ENCODE results near the gene TLE5.
A peak's percentile ranks its signal among the peaks of the same experiment; 100 is the strongest.

TLE5 gene

GRCh38 chr19:3045885-3046697 is 16.2 kb downstream of the TLE5 start:
- no peak for DNase-seq (ENCODE audit: low spot score)
- no CpG with 5 or more reads among the region's 16 CpGs for WGBS, 2 donors (ENCODE audit: extremely low coverage in 2 of 2, insufficient read length in 2 of 2, insufficient replicate concordance in 1 of 2)

GRCh38 chr19:3045191-3045590 is 17.1 kb downstream of the TLE5 start:
- no peak overlapping the region for H3K4me2 ChIP-seq (ENCODE audit: insufficient read depth, low read length, poor library complexity, severe bottlenecking)
- peak overlapping the region; percentile 87 for H3K18ac ChIP-seq (ENCODE audit: low read length)
- H2BK5ac ChIP-seq (ENCODE audit: low read length), result no peak overlapping the region
- no CpG with 5 or more reads among the region's 6 CpGs for WGBS, 2 donors (ENCODE audit: extremely low coverage in 2 of 2, insufficient read length in 2 of 2, insufficient replicate concordance in 1 of 2)
- H4K8ac ChIP-seq (ENCODE audit: low read depth, low read length), result no peak overlapping the region
- no peak overlapping the region for H3K4ac ChIP-seq (ENCODE audit: low read length)
- H2BK12ac ChIP-seq (ENCODE audit: low read length), result no peak overlapping the region
- no peaks in the 10 kb centered on the region for H3K9me3 ChIP-seq (replicated peaks in 1 of 2; ENCODE audit: control insufficient read depth in 2 of 2, insufficient read depth in 1 of 2, low read depth in 1 of 2, low read length in 2 of 2)
- H4K91ac ChIP-seq (ENCODE audit: low read depth, low read length, poor library complexity), result no peak overlapping the region
- peaks cover 24 to 25% of the 10 kb centered on the region in 2 donors for H3K4me1 ChIP-seq (ENCODE audit: control insufficient read depth in 2 of 2, insufficient read depth in 1 of 2, low read depth in 1 of 2, low read length in 2 of 2)
- no peak overlapping the region for H3K23ac ChIP-seq (ENCODE audit: low read depth, low read length, poor library complexity)
- H2AFZ ChIP-seq (ENCODE audit: low read length), result no peak overlapping the region
- no peak overlapping the region for H3K27ac ChIP-seq (replicated peaks; ENCODE audit: low read length)
- H2BK15ac ChIP-seq (ENCODE audit: low read length), result no peak overlapping the region
- H2AK5ac ChIP-seq (ENCODE audit: low read depth, low read length), result no peak overlapping the region
- H3K79me1 ChIP-seq (ENCODE audit: low read depth, low read length), result no peaks in the 10 kb centered on the region
- H3K36me3 ChIP-seq (replicated peaks in 1 of 2; ENCODE audit: control insufficient read depth in 2 of 2, insufficient read depth in 2 of 2, low read length in 2 of 2), result no peaks in the 10 kb centered on the region
- H3K27me3 ChIP-seq (ENCODE audit: control insufficient read depth in 3 of 3, insufficient read depth in 3 of 3, low read depth in 1 of 3, low read length in 3 of 3), result peaks cover 0 to 3% (median 2%) of the 10 kb centered on the region in 3 experiments
- no peak overlapping the region for H2BK120ac ChIP-seq (ENCODE audit: low read depth, low read length)
- H3K14ac ChIP-seq (ENCODE audit: low read length), result no peak overlapping the region
- no peak for DNase-seq (ENCODE audit: low spot score)
- no peak overlapping the region for H3K4me3 ChIP-seq (ENCODE audit: low read length in 2 of 2)
- no peak overlapping the region for H3K9ac ChIP-seq (ENCODE audit: low read depth, low read length, poor library complexity)

More at GRCh38 chr19:3045885-3046697, 16.2 kb downstream of the TLE5 start:
- no peaks in the 10 kb centered on the region for H3K9me3 ChIP-seq (replicated peaks in 1 of 2; ENCODE audit: control insufficient read depth in 2 of 2, insufficient read depth in 1 of 2, low read depth in 1 of 2, low read length in 2 of 2)
- H3K4me2 ChIP-seq (ENCODE audit: insufficient read depth, low read length, poor library complexity, severe bottlenecking), result peak overlapping the region; percentile 43
- H3K18ac ChIP-seq (ENCODE audit: low read length), result peak overlapping the region; percentile 88
- peaks cover 24 to 25% of the 10 kb centered on the region in 2 donors for H3K4me1 ChIP-seq (ENCODE audit: control insufficient read depth in 2 of 2, insufficient read depth in 1 of 2, low read depth in 1 of 2, low read length in 2 of 2)
- H4K91ac ChIP-seq (ENCODE audit: low read depth, low read length, poor library complexity), result no peak overlapping the region
- H2BK12ac ChIP-seq (ENCODE audit: low read length), result no peak overlapping the region
- H3K79me1 ChIP-seq (ENCODE audit: low read depth, low read length), result no peaks in the 10 kb centered on the region
- H2AK5ac ChIP-seq (ENCODE audit: low read depth, low read length), result no peak overlapping the region
- no peak overlapping the region for H3K14ac ChIP-seq (ENCODE audit: low read length)
- peak overlapping the region; percentile 80 for H2BK15ac ChIP-seq (ENCODE audit: low read length)
- no peak overlapping the region for H3K9ac ChIP-seq (ENCODE audit: low read depth, low read length, poor library complexity)
- H3K4me3 ChIP-seq (ENCODE audit: low read length in 2 of 2), result no peak overlapping the region
- H3K23ac ChIP-seq (ENCODE audit: low read depth, low read length, poor library complexity), result no peak overlapping the region
- no peak overlapping the region for H3K4ac ChIP-seq (ENCODE audit: low read length)
- H2BK120ac ChIP-seq (ENCODE audit: low read depth, low read length), result no peak overlapping the region
- no peak overlapping the region for H2BK5ac ChIP-seq (ENCODE audit: low read length)
- H3K27ac ChIP-seq (replicated peaks; ENCODE audit: low read length), result peak overlapping the region; percentile 52
- peaks cover 0 to 3% (median 0%) of the 10 kb centered on the region in 3 experiments for H3K27me3 ChIP-seq (ENCODE audit: control insufficient read depth in 3 of 3, insufficient read depth in 3 of 3, low read depth in 1 of 3, low read length in 3 of 3)
- H2AFZ ChIP-seq (ENCODE audit: low read length), result no peak overlapping the region
- no peaks in the 10 kb centered on the region for H3K36me3 ChIP-seq (replicated peaks in 1 of 2; ENCODE audit: control insufficient read depth in 2 of 2, insufficient read depth in 2 of 2, low read length in 2 of 2)
- no peak overlapping the region for H4K8ac ChIP-seq (ENCODE audit: low read depth, low read length)

GRCh38 chr19:3042621-3043267 is 19.6 kb downstream of the TLE5 start:
- H2BK15ac ChIP-seq (ENCODE audit: low read length), result peak overlapping the region; percentile 82
- peak overlapping the region in 1 of 2 donors; percentile 31 for H3K4me3 ChIP-seq (ENCODE audit: low read length in 2 of 2)
- H2AFZ ChIP-seq (ENCODE audit: low read length), result peak overlapping the region; percentile 75
- H4K91ac ChIP-seq (ENCODE audit: low read depth, low read length, poor library complexity), result no peak overlapping the region
- peak overlapping the region; percentile 44 for H3K18ac ChIP-seq (ENCODE audit: low read length)
- H3K79me1 ChIP-seq (ENCODE audit: low read depth, low read length), result no peaks in the 10 kb centered on the region
- no peak overlapping the region for H3K23ac ChIP-seq (ENCODE audit: low read depth, low read length, poor library complexity)
- H3K36me3 ChIP-seq (replicated peaks in 1 of 2; ENCODE audit: control insufficient read depth in 2 of 2, insufficient read depth in 2 of 2, low read length in 2 of 2), result no peaks in the 10 kb centered on the region
- no peak overlapping the region for H3K4ac ChIP-seq (ENCODE audit: low read length)
- no peaks in the 10 kb centered on the region for H3K9me3 ChIP-seq (replicated peaks in 1 of 2; ENCODE audit: control insufficient read depth in 2 of 2, insufficient read depth in 1 of 2, low read depth in 1 of 2, low read length in 2 of 2)
- no CpG with 5 or more reads among the region's 15 CpGs for WGBS, 2 donors (ENCODE audit: extremely low coverage in 2 of 2, insufficient read length in 2 of 2, insufficient replicate concordance in 1 of 2)
- H2BK5ac ChIP-seq (ENCODE audit: low read length), result peak overlapping the region; percentile 27
- DNase-seq (ENCODE audit: low spot score), result no peak
- H4K8ac ChIP-seq (ENCODE audit: low read depth, low read length), result no peak overlapping the region
- no peak overlapping the region for H2BK12ac ChIP-seq (ENCODE audit: low read length)
- H3K9ac ChIP-seq (ENCODE audit: low read depth, low read length, poor library complexity), result no peak overlapping the region
- no peak overlapping the region for H2BK120ac ChIP-seq (ENCODE audit: low read depth, low read length)
- peaks cover 24 to 25% of the 10 kb centered on the region in 2 donors for H3K4me1 ChIP-seq (ENCODE audit: control insufficient read depth in 2 of 2, insufficient read depth in 1 of 2, low read depth in 1 of 2, low read length in 2 of 2)
- no peak overlapping the region for H3K4me2 ChIP-seq (ENCODE audit: insufficient read depth, low read length, poor library complexity, severe bottlenecking)
- peaks cover 0 to 14% (median 11%) of the 10 kb centered on the region in 3 experiments for H3K27me3 ChIP-seq (ENCODE audit: control insufficient read depth in 3 of 3, insufficient read depth in 3 of 3, low read depth in 1 of 3, low read length in 3 of 3)
- H2AK5ac ChIP-seq (ENCODE audit: low read depth, low read length), result peak overlapping the region; percentile 77
- no peak overlapping the region for H3K14ac ChIP-seq (ENCODE audit: low read length)
- H3K27ac ChIP-seq (replicated peaks; ENCODE audit: low read length), result no peak overlapping the region

All from neuronal stem cell (in vitro differentiated cells).